Endothelial cell of umbilical vein (primary cell): ENCODE results near the gene CXCR2. TPM values are rescaled to one million over a fixed set of nuclear protein-coding genes. Genes with fewer than 3 reads are reported as not detected.

Source experiments
- BruUV-seq: library from RNA; stranded (reverse); fragments of 400-500 nt; replicated peaks from 2 replicates; lab custom pipeline; 2021; lab: Mats Ljungman, UMichigan
- CTCF ChIA-PET: fragments of 300-600, 350-600 bp; sonication (Branson Sonifier 250); formaldehyde crosslinking; loops from one replicate; lab custom pipeline; 2021; ENCODE audit warnings: antibody characterized with exemption, inconsistent platforms; lab: Charles Lee
- POLR2A ChIA-PET: fragments of 300-600, 350-600 bp; sonication (Branson Sonifier 250); formaldehyde crosslinking; loops from one replicate; lab custom pipeline; 2021; ENCODE audit warnings: antibody characterized with exemption, inconsistent platforms; lab: Charles Lee
- DNase-seq: peaks from one replicate; pipeline ENCODE4 v3.0.0-alpha.2; 2011; ENCODE audit warnings: low read depth, low spot score
- FAIRE-seq: peaks from 2 replicates; lab custom pipeline; 2011; peaks lifted over from hg19 to GRCh38; lab: Jason Lieb, UNC
- H2AFZ ChIP-seq: 2 replicates; pipeline ENCODE4 v1.6.0; 2012; ENCODE audit warnings: low read depth, low read length, control low read depth, inconsistent platforms
- H3K27ac ChIP-seq: 2 replicates; pipeline ENCODE4 v1.5.1; 2011; ENCODE audit warnings: low read depth, mild to moderate bottlenecking, control low read depth, low read length, moderate library complexity; ENCODE audit not compliant: insufficient read depth
- H3K27me3 ChIP-seq, 2 experiments: 2 replicates each; pipeline versions ENCODE4 v1.6.0 to v1.6.1; 2011; ENCODE audit warnings: low read length in 2 of 2, mixed read lengths in 1 of 2; ENCODE audit not compliant: control insufficient read depth in 2 of 2, insufficient read depth in 2 of 2
- H3K36me3 ChIP-seq, 2 experiments: 2 replicates in 1 of 2; 3 replicates in 1 of 2; pipeline ENCODE4 v1.5.1; 2011; ENCODE audit warnings: low read length in 2 of 2, mild to moderate bottlenecking in 1 of 2, moderate library complexity in 1 of 2; ENCODE audit not compliant: control insufficient read depth in 2 of 2, insufficient read depth in 2 of 2; ENCODE audit errors: extremely low read depth in 1 of 2
- H3K4me1 ChIP-seq: 3 replicates; pipeline ENCODE4 v1.5.1; 2011; ENCODE audit warnings: mild to moderate bottlenecking, low read length; ENCODE audit not compliant: control insufficient read depth, insufficient read depth; ENCODE audit errors: extremely low read depth
- H3K4me2 ChIP-seq: 2 replicates; pipeline ENCODE4 v1.6.1; 2011; ENCODE audit warnings: low read length, control low read depth, mixed read lengths; ENCODE audit not compliant: insufficient read depth
- H3K4me3 ChIP-seq, 3 experiments: fragments of 200-600 bp in 1 of 3; sonication (generic), shearing (Covaris generic) in 1 of 3; replicated peaks in 1 of 3; 2 replicates each; pipeline ENCODE4 v1.5.1; 2011 to 2016; ENCODE audit warnings: control low read depth in 3 of 3, low read length in 3 of 3, mild to moderate bottlenecking in 2 of 3, inconsistent platforms in 1 of 3, low read depth in 1 of 3, moderate library complexity in 1 of 3; ENCODE audit not compliant: insufficient read depth in 1 of 3
- H3K79me2 ChIP-seq: 2 replicates; pipeline ENCODE4 v1.6.0; 2012; ENCODE audit warnings: low read length, inconsistent platforms; ENCODE audit not compliant: control insufficient read depth, insufficient read depth
- H3K9ac ChIP-seq: replicated peaks from 2 replicates; pipeline ENCODE3; 2011; ENCODE audit warnings: low read length, control low read depth; ENCODE audit not compliant: insufficient read depth; ENCODE audit errors: extremely low read depth
- H3K9me1 ChIP-seq: replicated peaks from 3 replicates; pipeline ENCODE4 v1.6.0; 2011; ENCODE audit warnings: mild to moderate bottlenecking, low read length; ENCODE audit not compliant: control insufficient read depth, insufficient read depth; ENCODE audit errors: extremely low read depth
- H3K9me3 ChIP-seq: replicated peaks from 2 replicates; pipeline ENCODE4 v1.5.1; 2012; ENCODE audit warnings: low read length, inconsistent platforms; ENCODE audit not compliant: control insufficient read depth, insufficient read depth
- H4K20me1 ChIP-seq: replicated peaks from 2 replicates; pipeline ENCODE3; 2011; ENCODE audit warnings: mild to moderate bottlenecking, low read length; ENCODE audit not compliant: control insufficient read depth, insufficient read depth; ENCODE audit errors: extremely low read depth
- CTCF ChIP-seq, 2 donors: IDR thresholded peaks; 1 replicate in 1 of 2; 2 replicates in 1 of 2; pipeline ENCODE4 v1.5.1; 2011; ENCODE audit warnings: low read length in 2 of 2, mild to moderate bottlenecking in 2 of 2, moderate library complexity in 2 of 2, control low read depth in 1 of 2, inconsistent platforms in 1 of 2, low read depth in 1 of 2; ENCODE audit not compliant: insufficient read depth in 1 of 2; ENCODE audit errors: extremely low read depth in 1 of 2
- EZH2 ChIP-seq: IDR thresholded peaks from 2 replicates; pipeline ENCODE4 v1.6.1; 2012; ENCODE audit warnings: borderline replicate concordance, low read depth, mild to moderate bottlenecking, moderate library complexity, low read length, inconsistent platforms; ENCODE audit not compliant: severe bottlenecking
- FOS ChIP-seq: IDR thresholded peaks from 2 replicates; pipeline ENCODE4 v1.6.1; 2011; ENCODE audit warnings: mild to moderate bottlenecking, low read length, moderate library complexity, borderline replicate concordance; ENCODE audit not compliant: insufficient read depth
- JUN ChIP-seq: IDR thresholded peaks from 2 replicates; pipeline ENCODE4 v1.6.1; 2011; ENCODE audit warnings: borderline replicate concordance, low read depth; ENCODE audit not compliant: insufficient read length, insufficient read depth
- POLR2A ChIP-seq: IDR thresholded peaks from 2 replicates; pipeline ENCODE4 v1.6.1; 2012; ENCODE audit warnings: low read depth, mild to moderate bottlenecking, control low read depth, low read length
- POLR2AphosphoS5 ChIP-seq: IDR thresholded peaks from 2 replicates; pipeline ENCODE4 v1.6.1; 2012; ENCODE audit warnings: low read depth, mild to moderate bottlenecking, control low read depth, low read length, moderate library complexity; ENCODE audit not compliant: insufficient read depth
- dilution Hi-C: fragments of 300-500 bp; cut with MboI; formaldehyde crosslinking; loops from one replicate; pipeline ENCODE4 v1.15.0; 2019; ENCODE audit warnings: low sequenced_read_pairs; ENCODE audit not compliant: extremely low pct_ligation_motif_present
- intact Hi-C: fragments of 100-400 bp; cut with micrococcal nuclease; formaldehyde crosslinking; loops from one replicate; pipeline ENCODE4 v1.10.0; 2022
- polyA plus RNA-seq, 4 experiments: library from polyadenylated mRNA; depleted of rRNA in 3 of 4; stranded (reverse) in 3 of 4; unstranded in 1 of 4; fragments of >200 nt; gene quantifications; 2 replicates each; pipeline versions ENCODE4 v1.2.1 to v1.2.3, GENCODE V29; 2011 to 2012; ENCODE audit warnings: missing spikeins in 1 of 4
- total RNA-seq: library from RNA; stranded (reverse); gene quantifications from 2 replicates; pipeline ENCODE4 v1.2.3, GENCODE V29; 2021
- TF ChIP-seq, protein P1 (sequence below): IDR thresholded peaks from 2 replicates; pipeline ENCODE4 v1.6.1; 2011; ENCODE audit not compliant: insufficient read depth, insufficient read length

CXCR2 gene
- total and polyA plus RNA-seq, 2 donors (not counting 3 experiments of a cell fraction or from before 2014, with no cell fraction given), result not detected

DNA sequence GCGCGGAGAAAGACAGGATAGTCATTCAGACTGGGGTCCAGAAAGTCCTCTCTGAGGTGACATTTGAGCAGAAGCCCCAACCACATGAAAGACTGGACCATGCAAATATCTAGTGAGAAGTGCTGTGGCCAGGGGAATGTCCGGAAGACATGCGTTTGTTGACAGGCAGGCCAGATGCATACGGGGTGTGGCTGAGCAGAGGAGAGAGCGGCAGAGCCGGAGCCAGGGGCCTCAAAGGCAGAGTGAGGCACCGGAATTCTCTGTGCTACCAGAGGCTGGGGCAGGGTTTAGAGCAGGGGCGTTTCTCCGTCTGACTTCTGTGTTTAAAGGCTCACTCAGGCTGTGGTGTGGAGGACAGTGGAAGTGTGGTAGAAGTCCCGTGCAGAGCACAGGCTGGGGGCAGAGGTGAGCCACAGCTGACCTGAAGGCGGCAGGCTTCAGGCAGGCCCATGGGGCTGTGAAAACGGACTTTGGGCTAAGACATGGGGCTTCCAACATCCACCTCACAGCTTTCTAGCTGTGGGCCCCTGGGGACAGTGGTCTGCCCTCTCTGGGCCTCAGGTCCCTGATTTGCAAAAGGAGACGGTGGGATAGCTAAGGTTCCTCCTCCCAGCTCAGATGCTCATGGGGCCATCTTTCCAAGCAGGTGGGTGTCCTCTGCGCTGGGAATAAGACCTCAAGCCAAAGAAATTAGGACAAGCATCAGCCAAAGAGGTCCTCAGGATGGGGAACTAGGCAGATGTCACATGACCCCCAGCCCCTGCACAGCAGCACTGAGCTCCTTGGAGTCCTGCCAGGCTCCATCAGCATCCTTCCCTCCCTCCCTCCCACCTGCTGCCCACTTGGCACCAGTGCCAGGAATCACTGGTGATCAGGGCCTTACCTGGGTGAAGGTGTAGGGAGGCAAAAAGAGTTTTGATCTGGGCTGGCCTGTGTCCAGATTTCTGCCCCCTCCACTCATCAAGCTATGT is 45.6 kb upstream of the CXCR2 start:
- BruUV-seq, result no TSS peak
- no peak overlapping the region for H3K4me3 ChIP-seq
- no peaks in the 10 kb centered on the region for H3K9me1 ChIP-seq
- no peaks in the 10 kb centered on the region for H3K79me2 ChIP-seq
- no peaks in the 10 kb centered on the region for H3K9me3 ChIP-seq
- intact Hi-C loops (no loop called here), dilution Hi-C loops (no loop called here)
- ChIA-PET POLR2A (no interaction called here), CTCF (interaction anchor here (0.9 to 3.7 kb wide), 3 partner anchors 11 to 294 kb away, joined by 4 to 22 read pairs (median 4); partner anchors contain the start of gene RUFY4)
- H3K9ac ChIP-seq, result no peak overlapping the region
- H3K27ac ChIP-seq, result no peak overlapping the region
- H3K36me3 ChIP-seq, result no peaks in the 10 kb centered on the region
- H3K27me3 ChIP-seq, result peaks cover 0 to under 1% of the 10 kb centered on the region in 2 experiments
- no peaks in the 10 kb centered on the region for H3K4me1 ChIP-seq
- DNase-seq (no peak), FAIRE-seq (no peak)
- no peak overlapping the region for H3K4me2 ChIP-seq
- no peaks in the 10 kb centered on the region for H4K20me1 ChIP-seq
- H2AFZ ChIP-seq, result no peak overlapping the region
- TF ChIP-seq POLR2A (no peak), EZH2 (no peak), FOS (no peak), POLR2AphosphoS5 (no peak), CTCF (IDR thresholded peaks at IDR 0.05; ENCODE audit: extremely low read depth in 1 of 2, insufficient read depth in 1 of 2, low read depth in 1 of 2, low read length in 2 of 2) (no peak), JUN (no peak)
- TF ChIP-seq, protein P1, sequence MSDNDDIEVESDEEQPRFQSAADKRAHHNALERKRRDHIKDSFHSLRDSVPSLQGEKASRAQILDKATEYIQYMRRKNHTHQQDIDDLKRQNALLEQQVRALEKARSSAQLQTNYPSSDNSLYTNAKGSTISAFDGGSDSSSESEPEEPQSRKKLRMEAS, result no peak
